GM21528 (cell line): ENCODE measurements around the gene SSUH2.
"Not testable (repeated sequence)": the region's sequence is repeated elsewhere in the genome, so short reads cannot be mapped to it uniquely, and the experiment has no call there.

Source experiments
- ATAC-seq: cut with Tn5 transposase; IDR thresholded peaks from one replicate; pipeline ENCODE4 v1.9.1; 2021; ENCODE audit warnings: mild to moderate bottlenecking, moderate library complexity; ENCODE audit not compliant: unreplicated experiment, low FRiP score

The SSUH2 gene

DNA sequence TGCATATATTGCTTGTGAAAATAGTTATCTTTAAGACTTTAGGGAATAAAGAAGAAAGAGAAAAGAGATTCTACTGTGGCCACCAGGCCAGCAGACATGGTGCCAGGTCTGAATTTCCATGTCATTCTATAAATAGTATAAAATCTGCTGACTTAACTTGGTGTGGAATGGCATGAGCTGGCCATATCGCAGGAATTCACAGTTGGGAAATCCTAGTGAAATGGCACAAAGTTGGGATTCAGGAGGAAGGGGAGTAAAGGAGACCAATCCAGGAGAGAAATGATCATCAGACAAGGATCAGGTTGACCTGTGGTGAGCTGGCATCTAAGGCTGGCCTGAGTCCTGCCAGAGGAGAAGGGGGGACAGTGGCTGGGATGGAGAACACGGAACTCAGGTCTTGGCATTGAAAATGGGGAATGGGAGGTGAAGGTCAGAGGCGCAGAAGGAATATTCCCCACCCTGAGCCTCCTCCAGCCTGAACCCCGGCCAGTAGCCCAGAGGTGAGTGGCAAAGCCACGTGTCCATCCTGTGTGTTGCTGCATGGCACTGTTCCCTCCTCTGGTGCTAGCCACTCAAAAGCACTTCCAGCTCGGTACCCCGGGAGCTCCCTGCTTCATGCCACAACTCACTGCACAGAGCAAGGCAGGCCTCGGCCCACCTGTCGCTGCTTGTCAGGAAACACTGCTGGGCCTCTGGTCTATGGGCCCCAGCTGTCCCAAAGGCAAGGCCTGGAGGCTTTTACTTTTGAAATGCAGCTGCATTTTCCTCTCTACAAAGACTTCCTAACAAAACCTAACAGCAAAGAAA lies 51.4 kb downstream of the SSUH2 start:
- no peak for ATAC-seq

DNA sequence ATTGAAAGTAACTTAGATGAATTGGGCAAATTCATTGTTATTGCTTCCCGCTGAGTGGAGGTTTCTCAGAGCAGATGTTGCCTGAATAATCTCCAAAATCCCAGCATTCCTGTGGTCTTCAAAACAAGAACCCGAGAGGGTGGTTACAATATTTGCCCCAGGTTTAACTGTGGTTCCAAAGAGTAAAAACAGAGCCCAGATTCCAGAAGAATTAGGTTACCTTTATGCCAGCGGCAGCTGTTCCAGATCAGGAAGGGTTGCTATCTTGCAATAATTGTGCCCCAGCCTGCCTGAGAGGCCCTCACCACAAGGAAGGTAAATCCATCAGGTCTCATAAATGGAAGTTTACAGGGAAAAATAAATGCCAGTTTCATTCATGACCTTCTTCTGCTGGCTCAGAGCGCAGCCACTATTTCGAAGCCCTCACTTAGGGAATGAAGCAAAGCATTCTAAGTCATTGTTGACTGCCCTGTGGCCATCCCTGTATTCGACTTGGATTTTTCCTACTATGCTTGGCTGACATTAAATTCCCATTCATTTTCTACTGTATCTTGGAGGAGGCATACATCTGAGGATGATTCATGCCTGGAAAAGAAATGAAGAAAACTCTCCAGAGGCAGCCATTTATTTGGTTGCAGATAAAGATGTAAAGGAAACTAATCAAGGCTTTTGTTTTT lies 54.6 kb downstream of the SSUH2 start:
- no peak for ATAC-seq

DNA sequence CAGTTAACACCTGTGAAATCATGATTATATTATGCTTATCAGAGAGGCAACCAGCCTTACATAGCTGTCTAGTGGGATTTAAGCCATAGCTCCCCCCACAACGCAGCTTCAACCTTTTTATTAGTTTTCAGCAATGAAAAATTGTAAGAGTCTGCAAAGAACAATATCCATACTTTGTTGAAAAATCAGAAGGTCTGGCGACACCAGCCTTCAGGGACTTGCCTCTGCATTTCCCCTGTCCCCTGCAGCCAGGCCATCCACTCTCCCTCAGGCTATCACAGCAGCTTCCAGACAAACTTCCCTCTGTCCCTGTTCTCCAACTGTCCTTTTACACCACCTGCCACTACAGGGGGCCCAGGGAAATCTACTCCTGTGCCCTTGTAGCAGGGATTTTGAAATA lies 59.9 kb downstream of the SSUH2 start:
- no peak for ATAC-seq

DNA sequence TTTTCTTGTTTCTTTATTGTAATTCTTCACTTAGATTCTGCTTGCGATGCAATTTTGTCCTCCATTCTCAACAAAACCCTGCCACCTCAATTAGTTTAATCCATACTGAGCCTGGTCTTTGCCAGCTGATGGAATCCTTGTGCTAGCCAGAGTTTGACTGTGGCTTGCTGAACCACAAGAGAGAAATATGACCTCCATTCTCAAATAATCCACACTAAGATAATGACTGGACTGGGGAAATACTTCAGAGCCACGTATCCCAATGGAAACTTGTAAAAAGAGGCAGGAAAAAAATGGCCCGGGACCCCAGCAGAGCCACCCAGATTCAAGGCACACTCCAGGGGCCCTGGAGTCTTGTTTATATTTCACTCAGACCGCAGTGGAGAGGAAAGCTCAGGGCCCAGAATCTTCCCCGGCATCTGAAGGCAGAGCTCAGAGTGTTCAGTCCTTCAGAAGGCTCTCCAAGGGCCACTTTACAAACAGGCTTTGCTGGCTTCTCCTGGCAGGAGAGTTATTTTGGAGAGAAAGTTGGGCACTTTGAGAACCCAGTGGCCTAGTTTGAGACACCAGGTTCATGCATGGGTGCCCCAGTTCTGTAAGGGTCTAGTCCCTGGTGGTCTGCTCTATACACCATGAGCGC lies 62.7 kb downstream of the SSUH2 start:
- no peak for ATAC-seq

DNA sequence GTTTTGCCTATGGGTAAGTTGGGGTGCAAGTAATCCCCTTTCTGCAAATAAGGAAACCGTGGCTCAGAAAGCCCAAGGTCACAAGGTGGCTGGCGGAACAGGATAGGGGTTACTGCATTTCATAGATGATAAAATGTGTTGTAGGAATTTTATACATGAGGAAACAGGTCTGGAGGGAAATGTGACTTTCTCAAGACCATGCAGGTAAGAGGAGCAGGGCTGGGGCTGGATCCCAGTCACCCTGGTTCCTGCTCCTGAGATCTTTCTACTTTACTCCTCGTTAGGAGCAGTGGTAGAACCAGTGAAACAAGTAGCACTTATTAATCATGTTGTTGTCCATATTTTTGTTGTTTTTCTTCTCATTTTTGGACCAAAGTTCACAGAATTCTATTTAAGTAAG lies 63.2 kb downstream of the SSUH2 start:
- no peak for ATAC-seq

DNA sequence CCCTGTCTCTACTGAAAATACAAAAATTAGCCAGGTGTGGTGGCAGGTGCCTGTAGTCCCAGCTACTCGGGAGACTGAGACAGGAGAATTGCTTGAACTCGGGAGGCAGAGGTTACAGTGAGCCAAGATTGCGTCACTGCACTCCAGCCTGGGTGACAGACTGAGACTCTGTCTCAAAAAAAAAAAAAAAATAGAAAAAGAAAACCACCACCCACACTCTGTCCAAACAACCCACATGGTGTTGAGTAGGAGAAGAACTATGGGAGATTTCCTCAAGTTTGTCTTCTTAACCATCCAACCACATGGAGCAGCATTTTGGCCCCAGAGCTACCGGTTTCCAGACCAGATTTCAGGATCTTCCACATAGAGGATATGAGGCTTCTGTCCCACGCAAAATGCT lies 64.2 kb downstream of the SSUH2 start:
- ATAC-seq: not testable (repeated sequence)

DNA sequence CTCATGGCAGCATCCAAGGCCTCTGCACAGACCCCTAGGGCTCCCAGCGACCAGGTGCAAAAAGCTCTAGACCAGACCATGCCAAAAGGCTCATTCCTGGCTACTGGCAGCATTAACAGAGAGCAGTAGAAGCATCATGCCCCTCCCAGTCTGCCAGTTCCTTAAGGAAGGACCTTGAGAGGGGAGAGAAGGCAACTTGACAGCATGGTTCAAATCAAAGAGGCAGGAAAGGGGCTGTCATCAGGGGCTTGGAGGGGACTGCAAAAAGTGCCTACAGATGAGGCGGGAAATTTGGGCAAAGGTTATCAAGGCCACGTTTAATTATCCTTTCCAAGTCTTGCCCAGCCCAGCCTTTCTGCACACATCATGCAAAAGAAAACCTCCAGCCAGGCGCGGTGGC lies 64.7 kb downstream of the SSUH2 start:
- ATAC-seq: no peak

DNA sequence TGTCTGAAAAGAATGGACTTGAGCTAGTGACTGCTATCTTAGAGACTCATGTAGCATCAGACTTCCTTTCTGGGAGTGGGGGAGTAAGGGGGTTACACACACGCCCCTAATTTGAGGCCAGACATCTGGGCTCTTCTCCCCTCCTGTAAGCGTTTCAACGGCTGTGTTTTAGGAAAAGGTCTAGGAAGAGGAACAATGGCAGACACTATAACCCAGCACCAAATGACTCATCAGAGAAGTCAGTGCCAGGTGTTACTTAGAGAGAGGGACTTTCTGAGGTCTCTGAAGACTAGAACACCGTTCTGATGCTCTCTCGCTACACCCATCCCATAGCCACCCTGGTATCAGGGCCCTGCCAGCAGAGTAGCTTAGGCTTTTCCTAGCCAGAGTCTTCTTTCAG lies 65.5 kb downstream of the SSUH2 start:
- peak; percentile 89 for ATAC-seq

DNA sequence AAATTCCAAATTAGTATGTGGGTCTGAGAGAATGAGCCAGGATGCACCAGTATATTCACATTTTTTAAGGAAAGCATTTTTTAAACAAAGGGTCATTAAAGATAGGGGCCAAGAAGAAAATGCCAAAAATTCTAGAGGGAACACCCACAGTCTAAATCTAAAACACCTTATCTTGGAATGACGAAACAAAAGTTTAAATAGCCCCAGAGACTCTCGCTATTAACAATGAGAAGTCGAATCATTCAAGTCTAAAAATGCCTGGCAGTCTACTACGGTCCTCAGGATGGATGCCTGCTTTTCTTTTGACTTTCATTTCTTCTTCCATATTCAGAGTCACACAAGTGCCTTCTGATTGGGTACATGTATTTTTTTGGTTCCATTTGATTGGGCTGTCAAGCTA lies 66.3 kb downstream of the SSUH2 start:
- no peak for ATAC-seq

DNA sequence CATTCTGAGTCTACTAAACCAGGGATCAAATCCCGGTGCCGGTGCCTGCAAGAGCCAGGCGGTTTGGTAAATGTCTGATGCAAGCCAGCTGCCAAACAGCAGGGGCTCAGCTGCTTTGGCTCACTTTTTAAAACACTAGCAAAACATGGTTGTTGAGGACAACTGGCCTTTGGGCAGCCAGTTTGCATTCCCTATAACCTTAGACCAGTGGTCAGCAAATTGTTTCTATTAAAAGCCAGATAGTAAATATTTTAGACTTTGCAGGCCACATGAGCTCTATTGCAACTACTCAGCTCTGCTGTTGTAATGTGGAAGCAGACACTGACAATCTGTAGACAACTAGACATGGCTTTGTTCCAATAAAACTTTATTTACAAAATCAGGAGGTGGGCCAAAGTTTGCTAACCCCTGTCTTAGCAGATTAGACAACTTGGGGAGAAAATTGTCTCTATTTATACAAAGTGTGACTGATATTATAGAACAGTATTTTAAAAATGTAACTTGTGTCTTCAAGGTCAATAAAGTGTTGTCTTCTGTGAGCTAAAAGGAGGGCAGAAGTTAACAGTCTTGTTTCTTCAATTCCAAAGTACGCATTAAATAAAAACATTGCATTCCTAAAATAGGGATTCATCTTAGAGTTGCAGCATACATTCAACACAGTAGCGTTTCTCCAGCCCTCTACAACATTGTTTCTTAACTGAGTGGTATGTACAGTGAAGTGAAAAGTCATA lies 67.6 kb downstream of the SSUH2 start:
- ATAC-seq: no peak

DNA sequence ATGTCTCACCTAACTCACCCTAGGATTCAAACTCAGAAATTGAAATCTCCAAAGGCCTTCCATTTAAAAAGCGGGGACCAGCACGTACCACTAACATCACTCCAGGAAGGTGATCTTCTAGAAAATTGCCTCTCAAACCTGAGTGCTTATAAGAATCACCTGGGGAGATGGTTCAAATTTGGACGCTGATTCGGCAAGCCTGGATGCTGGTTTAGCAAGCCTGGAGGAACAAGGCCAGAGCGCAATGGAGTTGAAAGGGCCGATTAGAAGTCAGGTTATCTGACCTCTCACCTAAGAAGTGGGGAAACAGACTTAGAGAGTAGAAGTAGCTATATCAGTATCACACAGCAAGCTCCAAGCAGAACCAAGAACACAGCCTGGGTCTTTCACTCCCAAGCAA lies 68.2 kb downstream of the SSUH2 start:
- no peak for ATAC-seq

DNA sequence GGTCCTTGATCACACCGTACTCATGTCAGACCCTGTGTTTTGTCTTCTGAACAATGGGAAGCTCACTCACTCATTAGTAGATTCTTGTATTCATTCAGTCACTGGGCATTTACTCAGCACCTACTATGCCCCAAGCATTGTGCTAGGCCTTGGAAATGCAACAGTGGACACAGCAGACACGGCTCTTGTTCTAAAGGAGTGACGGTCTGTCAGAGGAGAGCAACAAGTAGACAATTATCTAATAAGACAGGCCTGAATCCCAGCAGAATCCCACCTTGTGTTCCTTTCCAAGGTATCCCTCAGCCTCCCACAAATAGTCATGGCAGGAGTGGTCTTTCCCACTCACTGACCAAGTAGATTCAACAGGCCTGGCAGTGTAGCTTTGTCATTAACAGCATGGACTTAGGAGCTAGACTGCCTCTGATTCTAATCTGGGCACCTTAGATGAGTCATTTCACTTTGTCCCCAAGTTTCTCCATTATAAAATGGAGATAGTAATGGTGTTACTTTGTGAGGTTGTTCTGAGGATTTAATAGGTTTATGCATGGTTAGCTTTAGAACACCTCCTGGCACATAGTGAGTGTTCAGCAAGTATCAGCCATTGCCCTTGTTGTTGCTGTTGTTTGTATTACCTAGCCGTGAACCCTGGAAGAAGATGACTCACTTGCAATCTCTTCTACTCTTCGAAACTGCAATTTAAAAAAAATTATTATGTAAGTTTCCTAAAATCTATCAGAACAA lies 69.1 kb downstream of the SSUH2 start:
- no peak for ATAC-seq

DNA sequence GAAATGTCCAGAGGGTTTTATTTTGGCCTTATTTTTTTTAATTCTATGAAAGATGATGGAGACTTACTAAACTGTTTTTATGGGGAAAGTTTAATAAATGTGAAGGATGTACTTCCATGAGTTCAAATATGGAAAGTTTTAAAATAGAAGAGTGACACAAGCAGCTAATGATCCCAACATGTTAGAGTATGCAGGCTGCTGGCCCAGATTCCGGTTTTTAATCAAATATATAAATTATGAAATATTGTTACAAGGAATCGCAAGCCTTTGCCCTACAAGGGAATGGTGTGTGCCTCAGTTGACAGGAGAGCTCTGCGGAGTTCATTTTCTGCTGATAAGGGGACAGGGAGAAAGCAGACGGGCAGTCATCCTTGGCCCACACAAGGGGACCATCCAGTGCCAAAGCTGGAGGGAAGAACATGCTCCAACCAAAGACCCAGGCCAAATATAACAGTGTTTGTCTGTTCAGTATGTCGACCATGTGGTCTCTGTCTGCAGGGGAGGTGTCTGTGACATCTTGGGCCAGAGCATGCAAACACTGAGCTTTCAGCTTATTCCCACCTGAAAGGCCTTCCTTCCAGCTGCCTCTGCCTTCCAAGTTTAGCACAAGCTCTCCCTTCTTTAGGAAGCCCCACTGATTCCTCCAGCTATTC lies 69.8 kb downstream of the SSUH2 start:
- no peak for ATAC-seq

DNA sequence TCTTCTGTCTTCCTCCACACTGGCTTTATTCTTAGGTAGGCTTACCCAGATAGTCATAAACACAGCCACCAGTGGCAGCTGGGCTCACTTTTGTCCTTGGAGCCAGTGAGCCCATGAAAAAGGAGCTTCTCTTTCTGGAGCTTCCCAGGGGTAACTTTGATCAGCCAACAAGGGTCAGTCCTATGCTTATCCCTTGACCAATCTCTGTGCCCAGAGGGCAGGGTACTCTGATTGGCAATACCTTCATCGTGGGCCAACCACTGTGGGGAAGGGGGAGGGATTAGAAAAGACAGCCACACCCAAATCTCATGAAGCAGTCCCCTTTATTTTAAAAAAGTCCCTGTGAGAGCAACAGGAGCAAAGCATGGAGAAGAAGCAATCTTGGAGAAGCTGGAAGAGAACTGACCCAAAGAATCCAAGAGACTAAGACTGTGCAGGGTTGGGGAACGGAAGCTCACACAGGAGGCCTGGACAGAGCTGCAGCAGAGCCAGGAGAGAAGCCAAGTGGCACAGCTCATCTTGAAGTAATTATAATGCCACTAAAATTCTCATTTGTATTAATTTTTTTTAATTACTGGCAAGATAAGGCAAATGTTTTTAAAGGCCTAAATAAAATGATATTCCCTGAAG lies 70.4 kb downstream of the SSUH2 start:
- no peak for ATAC-seq

DNA sequence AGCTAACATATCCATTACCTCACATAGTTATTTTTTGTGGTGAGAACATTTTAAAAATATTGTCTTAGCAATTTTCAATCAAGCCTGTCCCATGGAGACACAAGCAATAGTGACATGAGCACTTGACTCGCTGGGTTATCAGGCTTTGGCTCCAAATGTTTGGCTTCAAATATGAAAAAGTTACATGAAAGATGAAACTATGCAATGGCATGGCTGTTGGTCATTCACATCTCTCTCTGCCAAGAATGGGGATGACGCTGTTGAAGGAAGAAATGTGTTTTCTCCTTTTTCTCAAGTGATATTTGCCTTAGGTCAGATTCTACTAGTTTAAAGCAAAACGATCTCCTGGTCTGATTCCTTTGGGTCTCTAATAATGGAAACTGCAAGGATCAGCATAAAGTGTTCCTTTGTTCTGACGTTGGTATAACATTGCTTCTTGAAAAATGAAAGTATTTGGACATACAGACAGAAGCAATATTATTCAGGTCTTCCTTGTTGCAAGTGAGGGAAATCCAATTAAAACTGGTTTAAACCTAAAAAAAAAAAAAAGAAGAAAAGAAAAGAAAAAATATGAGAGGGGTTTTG lies 71.2 kb downstream of the SSUH2 start:
- ATAC-seq: no peak

DNA sequence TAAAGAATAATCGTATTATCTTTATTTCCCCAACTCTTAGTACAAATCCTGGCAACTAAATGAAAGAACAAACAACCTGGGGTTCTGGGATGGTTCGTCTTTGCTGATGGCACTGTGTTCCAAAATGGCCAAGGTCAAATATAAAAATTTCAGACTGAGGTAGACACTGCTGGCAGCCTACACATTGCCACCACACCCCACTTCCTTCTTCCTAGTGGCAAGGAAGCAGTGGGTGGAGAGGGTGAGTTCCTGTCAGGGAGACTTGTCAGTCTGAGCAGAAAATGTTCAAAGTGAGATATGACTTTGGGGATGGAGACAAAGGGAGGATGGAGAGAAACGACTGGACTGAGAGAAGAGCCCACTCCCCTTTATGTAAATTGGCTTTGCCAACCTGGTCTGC lies 73.3 kb downstream of the SSUH2 start:
- ATAC-seq: no peak
